Suprapubic skin (tissue), 4 donors: ENCODE measurements around the gene ABHD12B.

Experiments
- EP300 ChIP-seq: sonication (generic); formaldehyde crosslinking; IDR thresholded peaks from one replicate; pipeline ENCODE4 v1.6.1; 2017; ENCODE audit warnings: antibody characterized with exemption
- POLR2A ChIP-seq, 2 donors: fragments of 450-650 bp; IDR thresholded peaks; one replicate each; pipeline ENCODE4 v1.6.1; 2017; ENCODE audit warnings: antibody characterized with exemption in 2 of 2, mild to moderate bottlenecking in 2 of 2, moderate library complexity in 2 of 2
- POLR2AphosphoS5 ChIP-seq, 3 donors: sonication (generic); formaldehyde crosslinking; IDR thresholded peaks; one replicate each; pipeline ENCODE4 v1.6.1; 2017; ENCODE audit warnings: antibody characterized with exemption in 3 of 3
- TF ChIP-seq, protein P1 (sequence below), 2 donors: fragments of 200-600 bp in 1 of 2; fragments of 450-650 bp in 1 of 2; sonication (generic) in 1 of 2; IDR thresholded peaks; one replicate each; pipeline ENCODE4 v1.5.1; 2016 to 2019; ENCODE audit warnings: antibody characterized with exemption in 2 of 2, mild to moderate bottlenecking in 1 of 2, moderate library complexity in 1 of 2

DNA sequence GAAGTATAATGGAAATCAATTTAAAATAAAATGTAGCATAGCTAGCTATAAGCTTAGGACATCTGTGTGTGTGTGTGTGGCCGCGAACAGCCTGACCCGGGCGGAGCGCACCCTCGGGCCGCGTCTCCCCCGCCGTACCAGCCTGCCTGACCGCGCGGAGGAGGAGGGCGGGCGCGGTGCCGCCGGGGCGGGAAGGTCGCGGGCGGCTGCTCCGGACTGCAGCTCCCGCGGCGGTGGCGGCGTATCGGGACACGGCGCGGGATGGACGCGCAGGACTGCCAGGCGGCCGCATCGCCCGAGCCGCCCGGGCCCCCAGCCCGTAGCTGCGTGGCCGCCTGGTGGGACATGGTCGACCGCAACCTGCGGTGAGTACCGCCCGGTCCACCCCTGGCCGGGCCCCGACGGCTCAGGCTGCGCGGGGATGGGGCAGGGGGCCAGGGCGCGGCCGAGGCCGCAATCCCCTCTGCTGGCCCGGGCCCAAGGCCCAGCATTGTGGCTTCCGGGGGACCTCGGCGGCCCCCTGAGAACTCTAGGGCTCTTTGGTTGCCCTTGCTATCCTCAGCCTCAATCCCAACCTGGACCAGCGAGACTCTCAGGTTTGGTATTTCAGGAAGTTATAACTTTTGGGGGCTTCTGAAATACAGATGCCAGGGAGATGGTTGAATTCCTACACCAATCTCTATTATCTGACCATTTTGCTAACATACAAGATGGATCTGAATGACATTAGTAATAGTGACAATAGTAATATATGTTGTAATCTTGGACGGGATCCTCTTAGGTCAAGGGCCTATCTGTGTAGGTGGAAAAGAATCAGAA, at the start of gene ABHD12B:
- TF ChIP-seq POLR2A (IDR thresholded peaks at IDR 0.05) (no peak), POLR2AphosphoS5 (IDR thresholded peaks at IDR 0.05) (no peak), EP300 (no peak)
- TF ChIP-seq, protein P1, sequence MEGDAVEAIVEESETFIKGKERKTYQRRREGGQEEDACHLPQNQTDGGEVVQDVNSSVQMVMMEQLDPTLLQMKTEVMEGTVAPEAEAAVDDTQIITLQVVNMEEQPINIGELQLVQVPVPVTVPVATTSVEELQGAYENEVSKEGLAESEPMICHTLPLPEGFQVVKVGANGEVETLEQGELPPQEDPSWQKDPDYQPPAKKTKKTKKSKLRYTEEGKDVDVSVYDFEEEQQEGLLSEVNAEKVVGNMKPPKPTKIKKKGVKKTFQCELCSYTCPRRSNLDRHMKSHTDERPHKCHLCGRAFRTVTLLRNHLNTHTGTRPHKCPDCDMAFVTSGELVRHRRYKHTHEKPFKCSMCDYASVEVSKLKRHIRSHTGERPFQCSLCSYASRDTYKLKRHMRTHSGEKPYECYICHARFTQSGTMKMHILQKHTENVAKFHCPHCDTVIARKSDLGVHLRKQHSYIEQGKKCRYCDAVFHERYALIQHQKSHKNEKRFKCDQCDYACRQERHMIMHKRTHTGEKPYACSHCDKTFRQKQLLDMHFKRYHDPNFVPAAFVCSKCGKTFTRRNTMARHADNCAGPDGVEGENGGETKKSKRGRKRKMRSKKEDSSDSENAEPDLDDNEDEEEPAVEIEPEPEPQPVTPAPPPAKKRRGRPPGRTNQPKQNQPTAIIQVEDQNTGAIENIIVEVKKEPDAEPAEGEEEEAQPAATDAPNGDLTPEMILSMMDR (IDR thresholded peaks at IDR 0.05), result no peak
